Inflammatory macrophage treated with lipopolysaccharide for 1 hour (primary cell): ENCODE measurements around the gene SEC23IP.
"Not testable (repeated sequence)": the region's sequence is repeated elsewhere in the genome, so short reads cannot be mapped to it uniquely, and the experiment has no call there.

Experiments
- DNase-seq, 2 donors: peaks; one replicate each; pipeline ENCODE4 v3.0.0-alpha.2; 2020 to 2022

Gene SEC23IP

GRCh38 chr10:119892188-119893065 lies at the start of gene SEC23IP:
Gene SEC23IP (plus strand): TSS chr10:119892730. CDS start chr10:119892783, 53 bp downstream.
- DNase-seq: peak; percentile 93

DNA sequence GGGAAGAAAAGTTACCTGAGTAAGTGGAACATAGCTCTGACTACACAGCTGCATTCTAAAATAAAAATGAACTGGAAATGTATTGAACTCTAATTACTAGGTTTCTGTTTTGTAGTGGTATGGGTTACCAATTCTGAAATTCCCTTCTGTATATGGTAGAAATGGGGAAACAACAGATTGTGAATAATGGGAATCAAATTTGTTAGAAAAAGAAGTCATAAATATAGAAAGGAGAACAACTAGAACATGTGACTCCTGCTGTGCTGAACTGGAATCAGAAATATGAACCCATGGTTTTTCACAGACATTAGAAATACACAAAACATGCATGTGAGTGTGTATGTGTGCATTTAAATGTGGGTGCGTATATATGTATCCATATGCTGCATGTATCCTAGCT lies 46.9 kb upstream of the SEC23IP start:
- peak; percentile 69 to 75 for DNase-seq

DNA sequence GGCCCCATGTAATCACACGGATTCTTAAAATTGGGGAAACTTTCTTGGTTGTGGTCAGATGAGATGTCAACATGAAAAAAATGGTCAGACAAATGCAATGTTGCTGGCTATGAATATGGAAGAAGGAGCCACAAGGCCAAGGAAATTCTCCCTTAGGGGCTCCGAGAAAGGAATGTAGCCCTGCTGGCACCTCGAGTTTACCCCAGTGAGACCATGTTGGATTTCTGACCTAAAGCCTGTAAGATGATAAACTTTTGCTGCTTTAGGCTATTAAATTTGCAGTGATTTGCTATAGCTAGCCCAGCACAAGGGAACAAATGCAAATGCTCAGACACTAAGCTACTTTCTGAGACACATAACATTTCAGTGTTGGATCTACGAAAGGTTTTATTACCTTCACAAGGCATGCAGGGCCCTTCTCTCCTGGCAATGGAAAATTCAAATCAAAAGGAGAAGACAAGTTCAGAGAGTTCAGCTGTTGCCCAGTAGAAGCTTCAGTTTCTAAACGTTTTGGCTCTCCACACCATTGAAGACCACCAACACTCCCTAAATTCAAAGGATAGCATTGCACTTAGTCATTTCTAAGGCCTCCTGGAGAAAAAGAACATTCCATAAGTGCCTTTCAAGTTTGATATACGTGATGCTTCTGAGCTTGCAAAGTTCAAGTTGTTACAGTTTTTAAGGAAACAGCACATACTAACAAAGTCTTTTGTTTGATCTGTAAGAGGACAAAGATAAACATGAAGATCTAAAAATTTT lies 43.3 kb upstream of the SEC23IP start:
- DNase-seq: no peak

GRCh38 chr10:119849944-119850343 lies 42.6 kb upstream of the SEC23IP start:
- DNase-seq: no peak

DNA sequence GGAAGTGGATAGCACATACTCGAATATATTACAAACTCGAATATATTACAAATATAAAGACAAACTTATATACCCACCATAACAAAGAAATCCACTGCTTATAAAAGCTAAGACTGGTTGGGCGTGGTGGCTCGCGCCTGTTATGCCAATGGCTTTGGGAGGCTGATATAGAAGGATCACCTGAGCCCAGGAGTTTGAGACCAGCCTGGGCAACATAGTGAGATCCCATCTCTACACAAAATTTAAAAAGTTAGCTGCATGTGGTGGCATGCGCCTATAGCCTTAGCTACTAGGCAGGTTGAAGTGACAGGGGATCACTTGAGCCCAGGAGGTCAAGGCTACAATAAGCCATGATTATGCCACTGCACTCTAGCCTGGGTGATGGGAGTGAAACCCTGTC lies 40.3 kb upstream of the SEC23IP start:
- no peak for DNase-seq

- DNase-seq: no peak
Measured at GRCh38 chr10:119852822-119853221, 39.7 kb upstream of the SEC23IP start.

- no peak for DNase-seq
Measured at GRCh38 chr10:119853574-119853973, 39.0 kb upstream of the SEC23IP start.

GRCh38 chr10:119858063-119858462 lies 34.5 kb upstream of the SEC23IP start:
- no peak for DNase-seq

GRCh38 chr10:119859420-119860258 lies 32.9 kb upstream of the SEC23IP start:
- peak; percentile 21 to 73 for DNase-seq

DNA sequence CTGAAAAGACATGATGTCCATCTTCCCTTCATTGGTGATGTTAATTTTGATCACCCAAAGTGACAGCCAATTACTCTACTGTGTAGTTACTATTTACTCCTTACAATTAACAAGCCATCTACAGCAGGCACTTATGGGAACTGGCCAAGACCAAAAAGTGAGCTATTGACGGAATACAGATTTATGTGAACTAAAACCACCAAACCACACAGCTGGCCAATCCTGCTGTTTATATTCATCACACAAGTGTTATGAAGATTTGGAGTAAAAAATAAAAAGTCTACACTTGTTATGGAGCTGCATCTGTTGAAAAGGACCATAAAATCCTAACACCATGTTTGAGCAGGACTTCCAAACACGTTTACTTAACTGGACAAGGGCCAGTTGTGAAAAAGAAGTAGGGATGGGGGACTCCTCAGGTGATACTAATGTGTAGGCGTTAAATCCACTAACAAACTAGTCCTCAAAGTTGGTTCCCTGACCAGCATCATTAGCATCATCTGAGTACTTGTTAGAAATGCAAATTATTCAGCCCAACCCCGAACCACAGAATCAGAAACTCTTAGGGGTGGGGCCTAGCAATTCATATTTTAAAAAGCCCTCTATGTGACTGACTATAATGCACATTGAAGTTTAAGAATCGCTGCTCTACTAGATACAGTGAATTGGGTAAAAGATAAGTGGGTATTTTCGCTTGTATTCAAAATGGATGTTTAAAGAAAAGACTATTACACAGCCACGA lies 31.5 kb upstream of the SEC23IP start:
- DNase-seq: no peak

- DNase-seq: no peak
Measured at GRCh38 chr10:119862524-119862923, 30.0 kb upstream of the SEC23IP start.

GRCh38 chr10:119863951-119864565 lies 28.5 kb upstream of the SEC23IP start:
- DNase-seq: no peak

DNA sequence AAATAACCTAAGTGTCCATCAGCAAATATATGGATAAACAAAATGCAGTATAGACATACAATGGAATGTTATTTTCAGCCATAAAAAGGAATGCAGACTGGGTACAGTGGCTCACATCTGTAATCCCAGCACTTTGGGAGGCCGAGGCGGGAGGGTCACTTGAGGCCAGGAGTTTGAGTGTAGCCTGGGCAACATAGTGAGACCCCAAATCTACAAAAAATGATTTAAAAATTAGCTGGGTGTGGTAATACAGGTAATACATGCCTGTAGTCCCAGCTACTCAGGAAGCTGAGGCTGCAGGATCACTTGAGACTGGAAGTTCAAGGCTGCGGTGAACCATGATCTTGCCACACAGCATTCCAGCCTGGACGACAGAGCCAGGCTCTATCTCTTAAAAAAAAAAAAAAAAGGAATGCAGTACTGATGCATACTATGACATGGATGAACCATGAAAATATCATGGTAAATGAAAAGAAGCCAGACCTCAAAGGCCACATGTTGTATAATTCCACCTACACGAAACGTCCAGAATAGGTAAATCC lies 26.8 kb upstream of the SEC23IP start:
- DNase-seq: no peak

DNA sequence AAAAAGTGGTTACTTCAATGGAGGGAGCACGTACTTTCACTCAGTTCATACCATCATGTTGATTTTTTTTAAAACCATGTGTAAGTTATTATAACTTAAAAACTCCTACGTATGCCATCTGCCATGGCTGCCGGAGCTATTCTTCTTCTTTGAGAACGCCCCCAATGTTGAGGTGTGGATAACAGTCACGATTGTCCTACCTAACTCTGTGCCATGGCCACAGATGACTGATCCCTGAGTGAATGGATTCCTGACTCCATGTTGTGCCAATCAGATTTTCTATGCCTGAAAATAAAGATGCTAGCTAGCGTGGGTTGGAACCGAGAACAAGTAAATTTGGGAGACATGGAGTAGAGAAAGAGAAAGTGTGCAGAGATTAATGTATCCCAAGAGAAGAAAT lies 25.2 kb upstream of the SEC23IP start:
- no peak for DNase-seq

DNA sequence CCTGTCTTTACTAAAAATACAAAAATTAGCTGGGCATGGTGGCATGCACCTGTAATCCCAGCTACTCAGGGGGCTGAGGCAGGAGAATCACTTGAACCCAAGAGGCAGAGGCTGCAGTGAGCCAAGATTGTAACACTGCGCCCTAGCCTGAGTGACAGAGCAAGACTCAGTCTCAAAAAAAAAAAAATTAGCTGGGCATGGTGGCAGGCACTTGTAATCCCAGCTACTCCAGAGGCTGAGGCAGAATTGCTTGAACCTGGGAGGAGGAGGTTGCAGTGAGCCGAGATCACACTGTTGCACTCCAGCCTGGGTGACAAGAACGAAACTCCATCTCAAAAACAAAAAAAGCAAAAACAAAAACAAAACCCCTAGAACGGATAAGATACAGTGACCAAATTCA lies 23.1 kb upstream of the SEC23IP start:
- not testable (repeated sequence) for DNase-seq

GRCh38 chr10:119871881-119872609 lies 20.5 kb upstream of the SEC23IP start:
- DNase-seq: peak; percentile 62 to 68

GRCh38 chr10:119872610-119872859 lies 20.0 kb upstream of the SEC23IP start, which contains the start of gene MCMBP:
Gene MCMBP (minus strand): TSS chr10:119872843. CDS start chr10:119872584, 259 bp downstream.
- no peak for DNase-seq

DNA sequence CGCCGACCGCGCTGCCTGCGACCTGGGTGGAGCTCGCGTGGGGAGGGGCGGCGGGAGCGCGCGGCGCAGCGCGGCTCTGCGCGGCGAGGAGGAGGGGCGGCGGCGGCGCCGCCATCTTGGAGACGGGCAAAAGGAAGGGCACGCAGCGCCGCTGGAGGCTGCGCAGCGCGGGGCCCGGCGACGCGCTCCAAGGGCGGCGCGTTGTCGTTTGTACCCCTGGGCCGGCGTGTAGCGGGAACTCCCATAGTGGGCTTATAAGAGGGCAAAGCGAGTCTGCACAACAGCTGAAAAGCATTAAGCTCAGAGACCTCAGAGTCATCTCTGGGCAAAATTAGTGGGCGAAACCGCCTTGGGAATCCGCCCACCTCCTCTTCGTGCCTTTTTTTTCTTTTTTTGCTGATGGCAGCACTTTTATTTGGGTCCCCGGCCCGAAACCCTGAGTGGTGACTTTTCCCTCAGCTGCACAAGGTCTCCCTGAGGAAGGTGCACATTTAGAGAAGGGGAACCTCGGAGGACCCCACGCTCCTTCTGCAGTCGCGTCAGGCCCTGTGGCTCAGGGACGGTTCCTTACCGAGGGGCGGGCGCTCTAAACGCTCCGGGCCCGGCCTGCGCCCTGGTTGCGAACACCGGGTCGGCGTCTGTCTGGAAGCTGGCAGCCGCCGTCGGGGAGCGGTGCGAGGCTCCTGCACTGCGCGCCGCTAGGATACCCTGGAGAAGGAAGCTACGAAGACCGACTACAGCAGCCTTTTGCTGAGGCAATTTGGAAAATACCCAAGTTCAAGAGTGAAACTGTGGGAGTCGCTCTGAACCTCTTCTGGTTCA lies 19.5 kb upstream of the SEC23IP start:
- peak; percentile 82 to 85 for DNase-seq

DNA sequence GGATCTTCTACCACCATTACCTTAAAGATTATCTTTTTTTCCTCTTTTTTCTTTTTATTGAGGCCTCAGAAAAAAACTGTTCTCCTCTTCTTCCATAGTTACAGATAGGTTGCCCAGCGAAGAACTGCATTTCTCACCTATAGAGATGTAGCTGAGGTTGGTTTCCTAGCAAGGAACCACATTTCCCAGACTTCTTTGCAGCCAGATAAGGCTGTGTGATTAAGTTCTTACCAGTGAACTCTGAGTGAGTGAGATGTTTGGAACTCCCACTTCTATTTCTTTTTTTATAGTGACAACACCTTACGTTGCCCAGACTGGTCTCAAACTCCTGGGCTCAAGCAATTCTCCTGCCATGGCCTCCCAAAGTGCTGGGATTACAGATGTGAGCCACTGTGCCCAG lies 14.0 kb upstream of the SEC23IP start:
- no peak for DNase-seq
